ENCODE measurements around the gene LMO7.
A peak's percentile ranks its signal among the peaks of the same experiment; 100 is the strongest.

Gene LMO7

GRCh38 chr13:75870397-75870903, 234.3 kb downstream of the LMO7 start:
- Histone ChIP-seq H3K14ac (ENCODE audit: low read length) (no peak overlapping the region), H2BK120ac (ENCODE audit: insufficient read depth, low read length, poor library complexity) (no peak overlapping the region), H2AFZ (ENCODE audit: insufficient read depth, low read length, poor library complexity) (peak overlapping the region; percentile 17), H3K36me3 (ENCODE audit: control insufficient read depth in 1 of 2, insufficient read depth in 2 of 2, low read length in 2 of 2) (no peaks in the 10 kb centered on the region), H3K4me3 (ENCODE audit: low read depth, low read length) (no peak overlapping the region), H3K4me1 (ENCODE audit: control insufficient read depth in 1 of 2, insufficient read depth in 2 of 2, low read length in 2 of 2) (peaks cover 0 to 1% of the 10 kb centered on the region in 2 experiments), H3K18ac (ENCODE audit: low read length) (no peak overlapping the region), H2AK5ac (ENCODE audit: low read length) (no peak overlapping the region), H3K23ac (ENCODE audit: low read length) (no peak overlapping the region), H3K79me1 (ENCODE audit: low read length) (no peaks in the 10 kb centered on the region), H3K4ac (ENCODE audit: low read depth, low read length) (no peak overlapping the region), H4K12ac (ENCODE audit: low read depth, low read length) (no peak overlapping the region), H3K9ac (ENCODE audit: low read length) (no peak overlapping the region), H3K27ac (ENCODE audit: low read depth, low read length) (no peak overlapping the region), H3K27me3 (ENCODE audit: insufficient read depth, low read length) (no peaks in the 10 kb centered on the region), H4K91ac (ENCODE audit: low read depth, low read length) (no peak overlapping the region), H4K8ac (ENCODE audit: low read depth, low read length) (peak overlapping the region; percentile 36), H3K9me3 (ENCODE audit: insufficient read depth, low read depth, low read length) (peaks cover 1% of the 10 kb centered on the region), H2BK5ac (ENCODE audit: low read depth, low read length, poor library complexity) (no peak overlapping the region), H3K4me2 (ENCODE audit: low read length) (no peak overlapping the region), H3K79me2 (ENCODE audit: control insufficient read depth, insufficient read depth, low read length, poor library complexity) (no peaks in the 10 kb centered on the region), H2BK12ac (ENCODE audit: low read length) (peak overlapping the region; percentile 18)
- no CpG with 5 or more reads among the region's 14 CpGs for WGBS (ENCODE audit: extremely low coverage, insufficient coverage, insufficient read length)
- DNase-seq: peak; percentile 21 to 60

GRCh38 chr13:75871059-75871458, 234.9 kb downstream of the LMO7 start:
- no peak overlapping the region for H3K27ac ChIP-seq (ENCODE audit: low read depth, low read length)
- no peak overlapping the region for H2BK5ac ChIP-seq (ENCODE audit: low read depth, low read length, poor library complexity)
- H3K36me3 ChIP-seq (ENCODE audit: control insufficient read depth in 1 of 2, insufficient read depth in 2 of 2, low read length in 2 of 2): no peaks in the 10 kb centered on the region
- no peak overlapping the region for H2AK5ac ChIP-seq (ENCODE audit: low read length)
- H2AFZ ChIP-seq (ENCODE audit: insufficient read depth, low read length, poor library complexity): no peak overlapping the region
- no peak overlapping the region for H3K14ac ChIP-seq (ENCODE audit: low read length)
- no peak overlapping the region for H4K8ac ChIP-seq (ENCODE audit: low read depth, low read length)
- no peak overlapping the region for H3K18ac ChIP-seq (ENCODE audit: low read length)
- H2BK12ac ChIP-seq (ENCODE audit: low read length): no peak overlapping the region
- no peak for DNase-seq
- no peaks in the 10 kb centered on the region for H3K79me1 ChIP-seq (ENCODE audit: low read length)
- H3K79me2 ChIP-seq (ENCODE audit: control insufficient read depth, insufficient read depth, low read length, poor library complexity): no peaks in the 10 kb centered on the region
- no peak overlapping the region for H4K91ac ChIP-seq (ENCODE audit: low read depth, low read length)
- no peak overlapping the region for H3K4ac ChIP-seq (ENCODE audit: low read depth, low read length)
- no peak overlapping the region for H3K4me2 ChIP-seq (ENCODE audit: low read length)
- H3K27me3 ChIP-seq (ENCODE audit: insufficient read depth, low read length): no peaks in the 10 kb centered on the region
- H4K12ac ChIP-seq (ENCODE audit: low read depth, low read length): no peak overlapping the region
- WGBS (ENCODE audit: extremely low coverage, insufficient coverage, insufficient read length): 93% methylated on average over 1 of the region's 6 CpGs
- H2BK120ac ChIP-seq (ENCODE audit: insufficient read depth, low read length, poor library complexity): no peak overlapping the region
- no peak overlapping the region for H3K23ac ChIP-seq (ENCODE audit: low read length)
- H3K9me3 ChIP-seq (ENCODE audit: insufficient read depth, low read depth, low read length): peaks cover 1% of the 10 kb centered on the region
- H3K4me1 ChIP-seq (ENCODE audit: control insufficient read depth in 1 of 2, insufficient read depth in 2 of 2, low read length in 2 of 2): peaks cover 0 to 1% of the 10 kb centered on the region in 2 experiments
- no peak overlapping the region for H3K9ac ChIP-seq (ENCODE audit: low read length)
- H3K4me3 ChIP-seq (ENCODE audit: low read depth, low read length): no peak overlapping the region

- no peak overlapping the region for H3K9ac ChIP-seq (ENCODE audit: low read length)
- H3K4me1 ChIP-seq (ENCODE audit: control insufficient read depth in 1 of 2, insufficient read depth in 2 of 2, low read length in 2 of 2): peaks cover 2 to 5% of the 10 kb centered on the region in 2 experiments
- H4K8ac ChIP-seq (ENCODE audit: low read depth, low read length): no peak overlapping the region
- H3K36me3 ChIP-seq (ENCODE audit: control insufficient read depth in 1 of 2, insufficient read depth in 2 of 2, low read length in 2 of 2): no peaks in the 10 kb centered on the region
- H3K23ac ChIP-seq (ENCODE audit: low read length): no peak overlapping the region
- H3K4me3 ChIP-seq (ENCODE audit: low read depth, low read length): no peak overlapping the region
- peaks cover 2% of the 10 kb centered on the region for H3K79me1 ChIP-seq (ENCODE audit: low read length)
- H3K4me2 ChIP-seq (ENCODE audit: low read length): no peak overlapping the region
- H3K27me3 ChIP-seq (ENCODE audit: insufficient read depth, low read length): no peaks in the 10 kb centered on the region
- no peak overlapping the region for H2BK120ac ChIP-seq (ENCODE audit: insufficient read depth, low read length, poor library complexity)
- H2BK12ac ChIP-seq (ENCODE audit: low read length): no peak overlapping the region
- H2BK5ac ChIP-seq (ENCODE audit: low read depth, low read length, poor library complexity): no peak overlapping the region
- no peaks in the 10 kb centered on the region for H3K79me2 ChIP-seq (ENCODE audit: control insufficient read depth, insufficient read depth, low read length, poor library complexity)
- no peak for DNase-seq
- H2AFZ ChIP-seq (ENCODE audit: insufficient read depth, low read length, poor library complexity): no peak overlapping the region
- no peak overlapping the region for H3K18ac ChIP-seq (ENCODE audit: low read length)
- no peak overlapping the region for H3K14ac ChIP-seq (ENCODE audit: low read length)
- no peak overlapping the region for H2AK5ac ChIP-seq (ENCODE audit: low read length)
- no peak overlapping the region for H4K12ac ChIP-seq (ENCODE audit: low read depth, low read length)
- no peak overlapping the region for H3K27ac ChIP-seq (ENCODE audit: low read depth, low read length)
- no CpG with 5 or more reads among the region's 3 CpGs for WGBS (ENCODE audit: extremely low coverage, insufficient coverage, insufficient read length)
- H3K9me3 ChIP-seq (ENCODE audit: insufficient read depth, low read depth, low read length): peaks cover 1% of the 10 kb centered on the region
- no peak overlapping the region for H3K4ac ChIP-seq (ENCODE audit: low read depth, low read length)
- H4K91ac ChIP-seq (ENCODE audit: low read depth, low read length): no peak overlapping the region
Measured at GRCh38 chr13:75872980-75873379, 236.8 kb downstream of the LMO7 start.

GRCh38 chr13:75873494-75873893, 237.4 kb downstream of the LMO7 start:
- Histone ChIP-seq H4K12ac (ENCODE audit: low read depth, low read length) (no peak overlapping the region), H3K79me1 (ENCODE audit: low read length) (peaks cover 2% of the 10 kb centered on the region), H2BK5ac (ENCODE audit: low read depth, low read length, poor library complexity) (no peak overlapping the region), H3K4ac (ENCODE audit: low read depth, low read length) (no peak overlapping the region), H3K4me1 (ENCODE audit: control insufficient read depth in 1 of 2, insufficient read depth in 2 of 2, low read length in 2 of 2) (peaks cover 2 to 5% of the 10 kb centered on the region in 2 experiments), H3K9ac (ENCODE audit: low read length) (no peak overlapping the region), H3K27ac (ENCODE audit: low read depth, low read length) (no peak overlapping the region), H3K27me3 (ENCODE audit: insufficient read depth, low read length) (no peaks in the 10 kb centered on the region), H4K91ac (ENCODE audit: low read depth, low read length) (no peak overlapping the region), H3K18ac (ENCODE audit: low read length) (no peak overlapping the region), H3K4me2 (ENCODE audit: low read length) (no peak overlapping the region), H3K36me3 (ENCODE audit: control insufficient read depth in 1 of 2, insufficient read depth in 2 of 2, low read length in 2 of 2) (no peaks in the 10 kb centered on the region), H3K9me3 (ENCODE audit: insufficient read depth, low read depth, low read length) (peaks cover 1% of the 10 kb centered on the region), H3K23ac (ENCODE audit: low read length) (no peak overlapping the region), H3K14ac (ENCODE audit: low read length) (no peak overlapping the region), H3K4me3 (ENCODE audit: low read depth, low read length) (no peak overlapping the region), H2BK12ac (ENCODE audit: low read length) (no peak overlapping the region), H3K79me2 (ENCODE audit: control insufficient read depth, insufficient read depth, low read length, poor library complexity) (no peaks in the 10 kb centered on the region), H2AFZ (ENCODE audit: insufficient read depth, low read length, poor library complexity) (no peak overlapping the region), H2AK5ac (ENCODE audit: low read length) (no peak overlapping the region), H2BK120ac (ENCODE audit: insufficient read depth, low read length, poor library complexity) (no peak overlapping the region), H4K8ac (ENCODE audit: low read depth, low read length) (no peak overlapping the region)
- no CpG with 5 or more reads among the region's 10 CpGs for WGBS (ENCODE audit: extremely low coverage, insufficient coverage, insufficient read length)
- no peak for DNase-seq

Measured in trophoblast cell (in vitro differentiated cells and primary cell).